NT2/D1 (cell line): ENCODE measurements around the gene TMEM63C.

Experiments used
- SUZ12 ChIP-seq: IDR thresholded peaks from 2 replicates; pipeline ENCODE4 v1.6.1; 2011; ENCODE audit not compliant: insufficient read length, insufficient read depth; ENCODE audit errors: extremely low read depth
- ZNF274 ChIP-seq: IDR thresholded peaks from 2 replicates; pipeline ENCODE4 v1.6.1; 2011; ENCODE audit warnings: mild to moderate bottlenecking, low read depth, low read length

- no peak for TF ChIP-seq ZNF274
- no peak for TF ChIP-seq SUZ12
Observed at GRCh38 chr14:77208979-77209318, 27.4 kb downstream of the TMEM63C start.
